ENCODE results near the gene HEPACAM.
"Not testable (repeated sequence)": the region's sequence is repeated elsewhere in the genome, so short reads cannot be mapped to it uniquely, and the experiment has no call there.

Gene HEPACAM

DNA sequence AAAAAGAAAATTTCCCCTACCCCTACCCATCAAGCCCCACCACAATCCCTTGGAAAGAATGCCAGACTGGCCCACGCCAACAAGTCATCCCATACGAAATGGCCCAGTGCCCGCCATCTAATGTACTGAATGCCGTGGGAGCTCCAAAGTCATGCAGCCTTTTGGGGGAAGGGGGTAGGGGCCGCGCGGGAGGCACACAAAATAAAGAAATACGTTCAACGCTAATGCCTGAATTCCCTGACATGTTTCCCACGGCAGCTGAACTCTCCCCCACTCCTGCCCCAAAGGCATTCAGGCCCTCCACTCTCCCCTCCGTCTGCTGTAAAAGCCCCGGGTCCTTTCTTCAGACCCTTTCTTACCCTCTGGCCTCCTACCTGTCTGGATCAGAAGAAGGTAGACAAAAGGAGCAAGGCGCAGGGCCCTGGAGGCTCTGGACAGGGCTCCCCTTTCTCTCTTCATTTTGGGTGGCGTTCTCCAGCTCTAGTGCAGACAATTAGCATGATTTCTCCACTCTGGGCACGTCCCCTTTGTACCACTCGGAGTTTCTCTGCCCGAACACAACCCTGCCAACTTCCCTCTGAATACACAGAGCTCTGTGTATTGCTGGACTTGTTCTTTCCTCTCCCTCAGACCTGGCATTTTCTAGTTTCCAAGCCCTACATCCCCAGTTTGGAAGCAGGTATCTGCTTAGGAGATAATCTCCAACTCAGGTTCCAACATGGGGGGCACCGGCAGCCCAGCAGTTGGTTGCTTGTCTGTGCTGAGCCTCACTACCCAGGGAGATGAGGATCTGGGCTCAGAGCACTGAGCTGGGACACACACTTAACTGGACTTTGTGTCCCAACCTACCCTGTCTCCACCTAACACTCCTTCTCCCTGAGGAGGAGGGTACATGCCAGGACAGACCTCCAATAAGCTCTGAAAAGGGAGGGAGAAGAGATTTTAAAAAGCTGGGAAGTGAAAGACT lies at the start of gene HEPACAM:
TSS of gene HEPACAM (minus strand) at position 500 of the 967 bp plus-strand sequence. CDS start at position 459, 41 bp downstream.
- DNase-seq: no peak

- DNase-seq: no peak
Observed at GRCh38 chr11:124984512-124984854, 48.6 kb upstream of the HEPACAM start.

DNA sequence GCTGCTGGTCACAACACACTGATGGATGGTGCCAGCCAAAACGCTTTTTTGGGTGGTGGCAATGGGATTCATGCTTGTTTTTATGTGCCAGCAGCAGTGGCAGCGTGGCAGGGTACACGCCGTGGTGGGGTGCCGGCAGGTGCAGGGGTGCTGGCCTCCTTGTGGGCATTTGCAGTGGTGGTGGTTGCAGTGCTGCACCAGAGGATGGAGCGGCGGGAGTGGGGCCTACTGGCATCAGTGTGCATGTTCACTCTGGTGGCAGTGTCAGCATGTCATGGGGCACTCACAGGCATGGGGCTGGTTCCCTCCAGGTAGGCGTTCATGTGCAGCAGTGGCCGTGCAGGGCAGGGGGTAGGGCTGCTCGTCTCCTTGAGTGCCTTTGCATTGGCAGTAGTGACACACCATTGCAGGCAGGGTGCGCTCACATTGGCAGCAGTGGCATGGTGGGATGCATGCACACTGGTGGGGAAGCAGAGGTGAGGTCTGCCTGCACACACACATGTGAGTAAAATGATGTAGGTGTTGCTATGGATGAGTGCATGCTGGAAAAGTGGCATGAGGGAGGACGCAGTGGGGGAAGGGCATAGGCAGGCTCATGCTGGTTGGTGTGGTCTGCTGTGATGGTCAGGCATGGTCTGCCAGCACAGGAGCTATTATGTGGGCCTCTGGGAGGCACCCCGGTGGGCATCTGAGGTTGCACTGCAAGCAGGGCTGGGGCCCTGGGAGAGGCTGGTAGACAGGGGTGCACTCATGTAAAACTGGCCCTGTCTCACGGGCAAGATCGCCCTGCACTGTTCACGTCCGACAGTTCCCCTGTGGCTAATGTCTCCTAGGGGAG lies 48.0 kb upstream of the HEPACAM start:
- DNase-seq: no peak

GRCh38 chr11:124982043-124982442 lies 46.2 kb upstream of the HEPACAM start:
- DNase-seq: no peak

DNA sequence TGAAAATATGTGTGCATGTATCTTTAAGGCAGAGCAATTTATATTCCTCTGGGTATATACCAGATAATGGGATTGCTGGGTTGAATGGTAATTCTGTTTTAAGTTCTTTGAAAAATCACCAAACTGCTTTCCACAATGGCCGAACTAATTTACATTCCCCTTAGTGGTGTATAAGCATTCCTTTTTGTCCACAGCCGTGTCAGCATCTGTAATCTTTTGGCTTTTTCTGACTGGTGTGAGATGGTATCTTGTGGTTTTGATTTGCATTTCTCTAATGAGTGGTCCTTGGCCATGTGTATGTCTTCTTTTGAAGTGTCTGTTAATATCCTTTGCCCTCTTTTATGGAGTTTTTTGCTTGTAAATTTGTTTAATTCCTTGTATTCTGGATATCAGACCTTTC lies 42.5 kb upstream of the HEPACAM start:
- no peak for DNase-seq

GRCh38 chr11:124977006-124977405 lies 41.2 kb upstream of the HEPACAM start:
- DNase-seq: peak; percentile 1

DNA sequence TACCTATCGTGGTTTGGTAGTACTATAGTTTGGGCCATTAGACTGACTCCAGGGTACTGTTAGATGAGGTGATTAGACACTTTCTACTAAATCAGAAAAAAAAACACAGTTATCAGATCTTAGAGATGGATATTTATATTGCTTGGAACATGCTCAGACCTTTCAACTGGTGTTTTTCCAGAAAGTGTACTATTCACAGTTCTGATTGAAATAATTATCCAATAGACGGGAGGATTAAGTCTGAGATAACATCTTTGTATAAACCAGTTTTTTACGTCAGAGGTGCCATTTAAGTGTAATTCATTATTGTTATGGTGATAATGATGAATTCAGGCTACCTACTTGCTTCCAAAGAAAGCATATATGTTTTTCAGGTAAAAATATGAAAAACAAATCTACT lies 40.7 kb upstream of the HEPACAM start:
- DNase-seq: no peak

- DNase-seq: no peak
Observed at GRCh38 chr11:124971810-124972209, 36.0 kb upstream of the HEPACAM start.

GRCh38 chr11:124970925-124971324 lies 35.1 kb upstream of the HEPACAM start:
- no peak for DNase-seq

DNA sequence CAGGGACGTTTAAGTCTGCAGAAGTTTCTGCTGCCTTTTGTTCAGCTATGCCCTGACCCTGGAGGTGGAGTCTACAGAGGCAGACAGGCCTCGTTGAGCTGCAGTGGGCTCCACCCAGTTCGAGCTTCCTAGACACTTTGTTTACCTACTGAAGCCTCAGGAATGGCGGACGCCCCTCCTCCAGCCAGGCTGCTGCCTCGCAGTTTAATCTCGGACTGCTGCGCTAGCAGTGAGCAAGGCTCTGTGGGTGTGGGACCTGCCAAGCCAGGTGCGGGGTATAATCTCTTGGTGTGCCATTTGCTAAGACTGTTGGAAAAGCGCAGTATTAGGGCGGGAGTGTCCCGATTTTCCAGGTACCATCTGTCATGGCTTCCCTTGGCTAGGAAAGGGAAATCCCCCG lies 32.4 kb upstream of the HEPACAM start:
- not testable (repeated sequence) for DNase-seq

DNA sequence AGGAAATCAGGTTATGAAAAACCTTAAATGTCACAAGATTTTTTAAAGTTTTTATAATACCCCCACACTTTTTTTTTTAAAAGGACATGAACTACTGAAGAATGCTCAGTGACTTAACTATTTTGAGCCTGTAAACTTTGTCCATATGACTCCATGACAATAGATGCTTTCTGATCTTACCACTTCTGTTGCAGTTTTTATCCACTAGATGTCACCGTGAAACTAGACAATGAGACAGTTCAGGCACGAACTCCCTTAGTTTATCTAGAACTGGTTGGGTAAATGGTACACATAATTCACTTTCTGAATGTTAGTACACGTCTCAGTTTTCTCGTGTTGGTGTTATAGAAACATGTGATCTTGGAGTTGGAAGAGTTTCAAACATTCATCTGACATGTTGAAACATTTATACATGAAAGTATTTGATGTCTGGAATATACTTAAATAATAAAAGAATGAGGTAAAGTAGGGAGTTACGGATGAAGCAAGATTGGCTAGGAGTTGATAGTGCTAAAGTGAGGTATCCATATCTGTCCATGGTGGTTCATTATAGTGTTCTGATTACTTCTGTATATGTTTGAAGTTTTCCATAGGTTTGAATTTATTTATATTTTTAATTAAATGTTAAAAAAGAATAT lies 26.2 kb upstream of the HEPACAM start:
- peak; percentile 67 for DNase-seq

DNA sequence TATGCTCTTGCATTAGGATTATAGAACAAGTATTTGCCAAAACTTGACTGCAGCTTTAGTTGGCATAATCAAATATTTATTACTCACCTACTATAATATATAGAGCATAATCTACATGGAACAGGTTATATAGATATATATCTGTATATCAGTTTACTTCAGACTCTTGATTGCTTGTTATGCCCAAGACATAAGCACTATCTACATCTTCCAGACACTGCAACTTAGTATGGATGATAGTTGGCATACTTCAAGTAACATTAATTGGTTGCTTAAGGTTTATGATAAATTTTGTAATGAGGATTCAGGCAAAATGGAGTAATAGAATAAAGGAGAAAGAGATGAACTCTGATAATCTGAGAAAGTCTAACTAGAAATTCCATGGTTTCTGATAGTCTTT lies 19.2 kb upstream of the HEPACAM start:
- no peak for DNase-seq

DNA sequence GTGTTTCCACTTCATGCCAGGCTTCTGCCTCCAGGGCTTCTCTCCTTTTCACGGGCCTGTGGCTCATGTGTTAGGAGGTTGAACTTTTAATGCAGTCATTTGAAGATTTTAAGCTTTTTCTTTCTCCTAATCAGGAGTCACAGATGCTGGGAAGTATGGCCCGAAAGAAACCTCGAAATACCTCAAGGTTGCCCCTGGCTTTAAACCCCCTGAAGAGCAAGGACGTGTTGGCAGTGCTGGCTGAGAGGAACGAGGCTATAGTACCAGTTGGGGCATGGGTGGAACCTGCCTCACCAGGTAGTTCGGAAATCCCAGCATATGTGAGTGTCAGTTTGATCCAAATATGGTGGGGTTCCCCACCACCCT lies 18.7 kb upstream of the HEPACAM start:
- DNase-seq: no peak

- peak; percentile 99 for DNase-seq
Observed at GRCh38 chr11:124953753-124954589, 18.1 kb upstream of the HEPACAM start, which contains the start of gene CCDC15. CCDC15 (plus strand) TSS chr11:124954202; CDS start chr11:124954733, 531 bp downstream.

DNA sequence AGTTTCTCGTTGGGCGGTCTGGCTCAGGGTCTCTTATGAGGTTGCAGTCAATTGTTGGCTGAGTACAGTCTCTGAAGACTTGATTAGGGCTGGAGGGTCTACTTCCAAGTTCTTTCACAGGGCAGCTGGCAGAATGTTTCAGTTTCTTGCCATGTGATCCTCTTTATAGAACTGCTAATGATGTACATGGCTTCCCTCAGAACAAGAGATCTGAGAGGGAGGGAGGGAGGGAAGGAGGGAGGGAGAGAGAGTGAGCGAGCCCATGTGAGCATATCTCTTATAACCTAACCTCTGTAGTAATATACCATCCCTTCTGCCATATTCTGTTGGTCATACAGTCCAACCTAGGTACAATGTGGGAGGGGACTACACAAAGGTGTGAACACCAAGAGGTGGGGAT lies 15.5 kb upstream of the HEPACAM start:
- DNase-seq: no peak

DNA sequence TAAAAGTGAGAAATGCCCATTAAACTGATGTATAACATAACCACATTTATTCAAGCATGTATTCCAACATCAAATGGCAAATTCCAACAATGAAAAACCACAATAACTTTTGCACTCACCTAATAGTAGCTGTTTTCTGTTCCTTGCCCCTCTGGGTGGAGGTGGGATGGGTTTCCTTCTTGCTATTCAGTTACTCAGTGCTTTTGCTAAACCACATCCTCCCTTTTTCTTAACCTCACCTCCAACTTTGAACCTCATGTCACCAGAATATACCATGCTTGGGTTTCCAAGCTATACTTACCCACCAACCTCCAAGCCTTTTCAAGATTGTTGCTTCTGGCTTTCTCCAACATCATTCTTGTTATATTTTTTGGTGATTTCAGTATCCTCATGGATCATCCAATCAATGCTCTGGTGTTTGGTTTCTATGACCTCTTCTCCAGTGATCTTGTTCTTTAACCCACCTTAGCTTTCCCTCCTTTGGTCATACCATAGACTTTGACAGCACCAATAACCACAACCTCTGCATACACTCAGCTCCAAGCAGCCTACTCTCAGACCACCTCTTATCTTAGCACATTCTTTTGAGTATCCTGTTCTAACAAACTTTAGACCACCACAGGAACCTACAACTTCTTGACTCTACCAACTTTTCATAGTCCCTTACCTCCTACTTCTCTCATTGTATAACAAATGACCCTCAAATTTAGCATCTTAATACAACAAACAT lies 14.9 kb upstream of the HEPACAM start:
- DNase-seq: no peak

GRCh38 chr11:124946735-124947141 lies 10.9 kb upstream of the HEPACAM start:
- no peak for DNase-seq

DNA sequence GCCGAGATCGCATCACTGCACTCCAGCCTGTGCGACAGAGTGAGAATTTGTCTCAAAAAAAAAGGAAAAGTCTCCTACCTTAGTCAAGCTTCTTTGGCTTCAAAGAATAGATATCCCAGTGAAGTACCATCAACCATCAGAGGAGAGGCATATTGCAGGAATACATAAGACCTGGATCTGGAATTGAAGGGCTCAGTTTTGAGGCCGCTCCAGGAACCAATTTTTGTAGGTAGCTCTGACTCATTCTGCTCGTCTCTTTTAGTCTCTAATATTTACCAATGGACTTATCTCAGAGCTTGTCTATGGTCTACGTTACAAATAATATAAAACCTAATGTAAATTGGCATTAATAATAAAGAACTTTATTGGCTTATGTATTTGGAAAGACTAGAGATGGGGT lies 10.0 kb upstream of the HEPACAM start:
- DNase-seq: no peak

DNA sequence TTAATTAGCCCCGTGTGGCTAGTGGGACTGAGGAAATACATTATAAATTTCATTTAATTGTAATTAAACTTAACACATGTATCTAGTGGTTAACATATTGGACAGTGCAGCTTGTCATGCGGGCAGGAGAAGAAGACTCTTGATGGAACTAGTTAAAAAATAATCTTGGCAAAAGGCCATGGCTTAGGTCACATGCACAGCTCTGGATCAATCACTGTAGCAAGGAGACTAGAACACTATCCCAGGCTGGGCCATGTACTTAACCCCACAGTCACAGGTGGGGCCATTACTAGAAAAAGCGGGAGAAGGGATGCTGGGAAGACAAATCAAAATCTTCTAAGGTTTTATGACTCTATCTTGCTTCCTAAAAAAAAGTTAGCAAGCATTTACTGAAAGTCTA lies 8.7 kb upstream of the HEPACAM start:
- DNase-seq: no peak

DNA sequence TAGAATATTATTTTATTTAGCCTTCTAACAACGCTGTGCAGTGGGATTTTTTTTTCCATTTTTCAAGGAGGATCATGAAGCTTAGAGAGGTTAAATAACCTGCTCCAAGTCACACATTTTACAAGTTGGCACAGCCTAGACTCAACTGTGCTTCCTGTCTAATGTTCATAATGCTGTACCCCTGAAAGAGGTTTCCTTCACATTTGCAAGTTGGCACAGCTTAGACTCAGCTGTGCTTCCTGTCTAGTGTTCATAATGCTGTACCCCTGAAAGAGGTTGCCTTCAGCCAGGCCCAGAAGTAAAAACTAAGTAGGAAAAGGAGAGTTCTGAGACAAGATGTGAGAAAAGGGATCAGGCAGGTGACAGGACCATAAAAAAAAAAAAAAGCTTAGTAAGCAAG lies 7.9 kb upstream of the HEPACAM start:
- no peak for DNase-seq

GRCh38 chr11:124943254-124943616 lies 7.4 kb upstream of the HEPACAM start:
- no peak for DNase-seq

All from NCI-H345 (cell line).